ENCODE data around the gene PRAMEF26.
"Not testable (repeated sequence)": the region's sequence is repeated elsewhere in the genome, so short reads cannot be mapped to it uniquely, and the experiment has no call there.

Gene PRAMEF26

DNA sequence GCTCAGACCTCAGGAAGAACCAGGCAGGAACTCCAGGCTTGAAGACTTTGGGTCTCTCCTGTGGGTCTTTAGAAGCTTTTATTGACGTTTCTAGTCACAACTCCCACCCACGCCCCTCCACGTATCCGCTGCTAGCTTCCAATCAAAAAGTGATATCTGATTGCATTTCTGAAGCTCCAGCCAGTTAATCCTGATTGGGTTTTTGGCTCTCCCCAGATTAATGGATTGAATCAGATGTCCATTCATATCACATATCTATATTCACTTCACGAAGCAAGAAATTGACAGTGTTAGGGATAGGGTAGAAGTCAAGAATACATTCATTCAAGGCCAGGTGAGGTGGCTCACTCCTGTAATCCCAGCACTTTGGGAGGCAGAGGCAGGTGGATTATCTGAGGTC, at the start of gene PRAMEF26:
TSS of gene PRAMEF26 (minus strand) at position 101 of the 400 bp plus-strand sequence. CDS start 2,914 bp downstream, outside the sequence.
- not testable (repeated sequence) for H3K4me1 Mint-ChIP-seq; H3K4me3 Mint-ChIP-seq; DNase-seq (ENCODE audit: low spot score in 2 of 2); H3K9me3 Mint-ChIP-seq; H3K27ac Mint-ChIP-seq; H3K36me3 Mint-ChIP-seq; ATAC-seq

DNA sequence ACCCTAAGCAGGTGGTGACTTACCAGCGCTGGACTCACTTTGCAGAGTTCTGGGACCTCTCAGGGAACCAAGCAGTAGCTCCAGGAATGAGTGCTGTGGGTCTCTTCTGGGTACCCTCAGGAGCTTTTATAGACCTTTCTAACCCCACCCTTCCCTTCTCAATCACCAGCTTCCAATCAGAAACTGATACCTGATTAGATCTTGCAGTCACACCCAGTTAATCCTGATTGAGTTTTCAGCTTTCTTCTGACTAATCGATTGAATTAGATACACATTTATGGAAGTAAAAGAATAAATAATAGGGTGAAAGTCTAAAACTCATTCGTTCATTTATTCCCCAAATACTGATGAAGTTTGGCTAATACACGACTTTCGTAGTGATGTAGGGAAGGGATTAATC, 45.5 kb upstream of the PRAMEF26 start, which contains the start of gene PRAMEF13:
TSS of gene PRAMEF13 (minus strand) at position 101 of the 400 bp plus-strand sequence. CDS start 1,820 bp downstream, outside the sequence.
- not testable (repeated sequence) for H3K27ac Mint-ChIP-seq; H3K9me3 Mint-ChIP-seq; H3K4me1 Mint-ChIP-seq; H3K36me3 Mint-ChIP-seq; DNase-seq (ENCODE audit: low spot score in 2 of 2); H3K4me3 Mint-ChIP-seq; ATAC-seq

DNA sequence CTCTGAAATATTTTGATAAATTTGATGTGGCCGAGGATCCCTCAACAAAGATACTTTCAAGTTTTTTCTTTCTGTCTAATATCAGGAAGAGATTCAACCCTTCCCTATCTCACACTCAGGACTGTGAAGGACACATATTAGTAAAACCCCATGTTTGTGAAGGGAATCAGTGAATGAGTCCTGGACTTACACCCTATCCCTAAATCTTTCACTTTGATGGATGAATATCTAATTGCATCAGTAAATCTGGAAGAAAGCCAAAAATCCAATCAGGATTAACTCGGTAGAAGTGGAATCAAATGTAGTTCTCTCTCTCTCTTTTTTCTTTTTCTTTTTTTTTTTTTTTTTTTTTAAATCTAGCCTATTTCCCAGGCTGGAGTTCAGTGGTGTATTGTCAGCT, 15.7 kb upstream of the PRAMEF26 start, which contains the start of gene PRAMEF9:
TSS of gene PRAMEF9 (plus strand) at position 301 of the 400 bp plus-strand sequence. CDS start 3,433 bp downstream, outside the sequence.
- H3K9me3 Mint-ChIP-seq; H3K36me3 Mint-ChIP-seq; ATAC-seq; DNase-seq (ENCODE audit: low spot score in 2 of 2); H3K4me3 Mint-ChIP-seq; H3K27ac Mint-ChIP-seq; H3K4me1 Mint-ChIP-seq: not testable (repeated sequence)

DNA sequence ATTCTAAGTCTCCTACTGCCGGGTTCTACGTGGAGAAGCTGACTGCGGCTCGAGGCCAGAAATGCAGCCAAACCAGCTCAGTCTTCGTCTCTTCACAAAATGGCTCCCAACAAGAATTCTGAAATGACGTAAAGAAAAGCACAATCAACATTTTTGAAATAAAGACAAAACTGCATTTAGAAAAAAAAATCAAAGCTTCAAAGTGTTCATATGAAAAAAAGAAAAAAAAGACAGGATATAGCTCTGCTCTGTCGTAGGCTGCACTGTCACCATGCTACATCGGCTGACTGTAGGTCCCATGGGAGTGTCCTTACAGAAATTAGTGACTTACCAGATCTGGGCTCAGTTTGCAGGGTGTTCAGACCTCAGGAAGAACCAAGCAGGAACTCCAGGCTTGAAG, 9.7 kb upstream of the PRAMEF26 start, which contains the start of gene HNRNPCL4:
TSS of gene HNRNPCL4 (minus strand) at position 101 of the 400 bp plus-strand sequence. CDS start 164 bp downstream, outside the sequence.
- not testable (repeated sequence) for H3K27ac Mint-ChIP-seq; H3K4me1 Mint-ChIP-seq; H3K36me3 Mint-ChIP-seq; DNase-seq (ENCODE audit: low spot score in 2 of 2); H3K9me3 Mint-ChIP-seq; H3K4me3 Mint-ChIP-seq; ATAC-seq

DNA sequence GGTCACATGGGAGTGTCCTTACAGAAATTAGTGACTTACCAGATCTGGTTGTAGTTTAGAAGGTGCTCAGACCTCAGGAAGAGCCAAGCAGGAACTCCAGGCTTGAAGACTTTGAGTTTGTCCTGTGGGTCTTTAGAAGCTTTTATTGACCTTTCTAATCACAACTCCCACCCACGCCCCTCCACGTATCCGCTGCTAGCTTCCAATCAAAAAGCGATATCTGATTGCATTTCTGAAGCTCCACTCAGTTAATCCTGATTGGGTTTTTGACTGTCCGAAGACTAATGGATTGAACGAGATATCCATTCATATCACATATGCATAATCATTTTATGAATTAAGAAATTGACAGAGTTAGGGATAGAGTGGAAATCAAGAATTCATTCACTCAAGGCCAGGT, 39.1 kb downstream of the PRAMEF26 start, which contains the start of gene HNRNPCL2:
TSS of gene HNRNPCL2 (minus strand) at position 101 of the 400 bp plus-strand sequence. CDS start 454 bp downstream, outside the sequence.
- H3K9me3 Mint-ChIP-seq; DNase-seq (ENCODE audit: low spot score in 2 of 2); H3K4me1 Mint-ChIP-seq; H3K27ac Mint-ChIP-seq; H3K36me3 Mint-ChIP-seq; H3K4me3 Mint-ChIP-seq; ATAC-seq: not testable (repeated sequence)

Data from stimulated activated effector memory CD8-positive, alpha-beta T cell treated with anti-CD3 and anti-CD28 coated beads, Interleukin-12 subunit alpha, Interleukin-12 subunit beta, amount 100 ng/mL, for 72 hours (primary cell).